Astrocyte of the spinal cord (primary cell): ENCODE measurements around the gene WSCD2.

Source experiments
- DNase-seq: peaks from one replicate; pipeline ENCODE4 v3.0.0; 2011; ENCODE audit warnings: low read depth, low spot score
- H3K4me3 ChIP-seq: 2 replicates; pipeline ENCODE4 v1.5.1; 2011; ENCODE audit warnings: low read depth, mild to moderate bottlenecking, low read length, moderate library complexity
- in situ Hi-C: cut with HindIII; loops from 2 replicates; pipeline ENCODE4 v1.10.0; 2017; ENCODE audit warnings: low sequenced_read_pairs
- TF ChIP-seq, protein P1 (sequence below): IDR thresholded peaks from 2 replicates; pipeline ENCODE4 v1.5.1; 2012; ENCODE audit warnings: low read depth, mild to moderate bottlenecking, low read length, inconsistent platforms

Gene WSCD2

DNA sequence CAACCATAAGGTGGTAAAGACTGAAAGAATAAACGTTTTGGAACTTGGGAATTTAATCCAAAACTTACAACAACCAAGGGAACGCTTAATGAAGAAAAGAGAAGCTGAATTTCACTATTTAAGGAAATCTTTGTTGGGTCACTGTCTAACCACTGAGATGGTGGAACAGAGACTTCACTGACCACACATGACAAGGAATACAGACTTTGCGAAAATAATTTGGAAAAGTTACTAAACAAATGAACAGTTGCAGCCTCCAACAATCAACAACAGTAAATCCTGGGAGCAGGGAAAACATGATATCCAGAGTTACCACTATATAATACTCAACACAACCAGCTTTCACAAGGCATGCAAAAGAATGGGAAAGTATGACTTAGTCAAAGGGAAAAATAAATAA, 131.0 kb downstream of the WSCD2 start:
- TF ChIP-seq, protein P1, sequence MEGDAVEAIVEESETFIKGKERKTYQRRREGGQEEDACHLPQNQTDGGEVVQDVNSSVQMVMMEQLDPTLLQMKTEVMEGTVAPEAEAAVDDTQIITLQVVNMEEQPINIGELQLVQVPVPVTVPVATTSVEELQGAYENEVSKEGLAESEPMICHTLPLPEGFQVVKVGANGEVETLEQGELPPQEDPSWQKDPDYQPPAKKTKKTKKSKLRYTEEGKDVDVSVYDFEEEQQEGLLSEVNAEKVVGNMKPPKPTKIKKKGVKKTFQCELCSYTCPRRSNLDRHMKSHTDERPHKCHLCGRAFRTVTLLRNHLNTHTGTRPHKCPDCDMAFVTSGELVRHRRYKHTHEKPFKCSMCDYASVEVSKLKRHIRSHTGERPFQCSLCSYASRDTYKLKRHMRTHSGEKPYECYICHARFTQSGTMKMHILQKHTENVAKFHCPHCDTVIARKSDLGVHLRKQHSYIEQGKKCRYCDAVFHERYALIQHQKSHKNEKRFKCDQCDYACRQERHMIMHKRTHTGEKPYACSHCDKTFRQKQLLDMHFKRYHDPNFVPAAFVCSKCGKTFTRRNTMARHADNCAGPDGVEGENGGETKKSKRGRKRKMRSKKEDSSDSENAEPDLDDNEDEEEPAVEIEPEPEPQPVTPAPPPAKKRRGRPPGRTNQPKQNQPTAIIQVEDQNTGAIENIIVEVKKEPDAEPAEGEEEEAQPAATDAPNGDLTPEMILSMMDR, result no peak
- H3K4me3 ChIP-seq, result no peak overlapping the region
- in situ Hi-C loops, result no loop called here
- no peak for DNase-seq

DNA sequence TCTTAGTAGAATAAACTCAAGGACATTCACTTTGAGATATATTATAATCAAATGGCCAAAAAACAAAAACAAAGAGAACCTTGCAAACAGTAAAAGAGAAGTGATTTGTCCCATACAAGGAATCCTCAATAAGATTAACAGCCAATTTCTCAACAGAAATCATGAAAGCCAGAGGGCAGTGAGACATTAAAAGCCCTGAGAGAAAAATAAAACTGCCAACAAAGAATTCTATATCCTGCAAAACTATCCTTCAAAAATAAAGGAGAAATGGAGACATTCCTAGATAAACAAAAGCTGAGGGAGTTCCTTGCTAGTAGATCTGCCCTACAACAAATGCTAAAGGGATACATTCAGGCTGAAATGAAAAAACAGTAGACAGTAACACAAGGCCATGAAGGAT, 131.9 kb downstream of the WSCD2 start:
- DNase-seq, result no peak
- in situ Hi-C loops, result no loop called here
- TF ChIP-seq, protein P1, result no peak
- H3K4me3 ChIP-seq, result no peak overlapping the region

DNA sequence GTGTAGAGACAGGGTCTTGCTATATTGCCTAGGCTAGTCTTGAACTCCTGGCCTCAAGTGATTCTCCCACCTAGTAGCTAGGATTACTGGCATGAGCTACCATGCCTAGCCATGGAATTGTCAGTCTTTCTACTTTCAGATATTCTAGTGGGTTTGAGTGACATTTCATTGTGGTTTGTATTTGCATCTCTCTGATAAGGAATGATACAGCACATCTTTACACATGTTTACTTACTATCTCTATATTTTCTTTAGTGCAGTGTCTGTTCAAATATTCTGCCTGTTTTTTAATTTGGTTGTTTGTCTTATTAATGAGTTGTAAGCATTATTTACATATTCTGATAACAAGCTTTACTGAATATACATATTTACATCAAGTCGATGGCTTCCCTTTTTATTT, 136.4 kb downstream of the WSCD2 start:
- H3K4me3 ChIP-seq, result no peak overlapping the region
- TF ChIP-seq, protein P1, result no peak
- in situ Hi-C loops, result no loop called here
- no peak for DNase-seq

DNA sequence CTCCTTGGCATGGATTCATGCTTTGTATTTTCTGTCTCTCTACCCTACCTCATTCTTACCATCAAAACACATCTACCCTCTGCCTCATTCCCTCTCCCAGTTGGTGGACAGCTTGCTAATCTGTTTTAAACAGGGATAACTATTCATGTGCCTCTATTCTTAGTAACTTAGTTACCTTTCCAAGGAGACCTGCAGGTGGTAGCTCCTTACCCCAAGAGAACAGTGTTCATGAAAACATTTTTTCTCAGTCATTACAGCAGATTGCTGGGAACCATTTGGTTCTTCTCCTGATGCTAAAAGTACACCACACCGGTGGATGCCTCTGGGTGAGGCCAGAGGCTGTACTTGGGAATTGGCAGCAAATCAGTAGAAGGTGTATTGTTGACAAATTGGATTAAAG, 137.0 kb downstream of the WSCD2 start:
- DNase-seq, result no peak
- no peak overlapping the region for H3K4me3 ChIP-seq
- TF ChIP-seq, protein P1, result no peak
- in situ Hi-C loops, result no loop called here

DNA sequence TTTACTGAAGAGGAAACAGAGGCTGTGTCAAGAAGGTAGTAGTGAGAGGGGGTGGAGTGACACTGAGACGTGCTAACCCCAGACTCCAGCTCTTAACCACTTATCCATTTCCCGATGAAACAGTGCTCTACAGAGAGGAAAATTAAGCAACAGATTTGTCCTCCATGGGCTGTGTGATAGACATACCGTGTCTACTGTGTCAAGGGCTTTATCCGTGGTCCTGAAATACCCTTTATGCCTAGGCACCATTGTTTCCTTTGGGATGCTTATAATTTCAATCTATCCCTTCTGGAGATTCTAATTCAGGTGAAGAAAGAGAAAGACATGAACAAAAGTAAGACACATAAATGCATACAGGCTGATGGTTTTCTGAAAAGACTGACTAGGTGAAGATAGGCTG, 138.4 kb downstream of the WSCD2 start:
- H3K4me3 ChIP-seq, result no peak overlapping the region
- DNase-seq, result no peak
- in situ Hi-C loops, result no loop called here
- TF ChIP-seq, protein P1, result no peak

DNA sequence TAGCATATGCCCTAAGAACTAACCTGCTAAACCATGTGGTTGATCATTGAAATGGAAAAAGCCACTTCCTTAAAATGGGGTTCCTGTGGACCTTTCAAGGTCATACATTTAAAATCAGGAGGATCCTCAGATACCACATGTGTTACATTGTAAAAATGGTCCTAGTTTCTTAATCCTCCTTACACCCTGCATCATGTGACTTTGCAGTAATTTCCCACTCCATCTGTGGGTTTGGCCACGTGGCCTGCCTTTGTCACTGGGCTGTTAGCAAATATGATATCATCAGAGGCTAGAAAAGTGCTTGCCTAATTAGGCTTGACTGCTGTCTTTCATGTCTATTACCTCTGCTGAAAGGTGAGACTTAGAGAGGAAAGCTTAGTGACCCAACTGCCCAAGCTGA, 139.3 kb downstream of the WSCD2 start:
- TF ChIP-seq, protein P1, result no peak
- H3K4me3 ChIP-seq, result no peak overlapping the region
- DNase-seq, result no peak
- in situ Hi-C loops, result no loop called here

DNA sequence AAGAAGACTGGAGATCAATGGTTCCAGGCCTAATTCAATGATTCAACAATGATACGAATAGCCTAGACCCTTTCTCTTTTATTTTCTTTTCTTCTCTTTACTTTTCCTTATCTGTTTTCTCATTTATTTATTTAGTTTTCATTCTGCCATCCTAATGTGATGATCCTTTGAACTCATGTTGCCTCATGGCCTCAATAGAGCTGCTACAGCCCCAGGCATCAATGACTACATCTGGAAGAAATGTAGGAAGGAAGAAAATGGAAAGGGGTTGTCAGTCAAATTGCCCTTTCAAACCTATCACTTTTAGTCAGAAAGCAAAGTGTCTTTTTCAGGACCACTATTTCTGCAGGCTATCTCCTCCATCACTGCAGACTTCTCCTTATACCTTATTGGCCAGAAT, 140.1 kb downstream of the WSCD2 start:
- no peak for DNase-seq
- TF ChIP-seq, protein P1, result no peak
- H3K4me3 ChIP-seq, result no peak overlapping the region
- in situ Hi-C loops, result no loop called here
